Body of pancreas (tissue), 4 donors: Measurements from ENCODE around the gene NSUN4. TPM values are rescaled to one million over a fixed set of nuclear protein-coding genes. Genes with fewer than 3 reads are reported as not detected.

Source experiments
- ATAC-seq: fragments of 150-250 bp; one replicate; pipeline ENCODE4 v1.9.1; 2016
- DNase-seq, 4 donors: peaks; one replicate each; pipeline ENCODE4 v3.0.0-alpha.2; 2019
- H3K27ac ChIP-seq, 4 donors: fragments of 200-600 bp; sonication (generic); 1 replicate in 3 of 4; 2 replicates in 1 of 4; pipeline versions ENCODE4 v1.5.1 to v1.6.1; 2016 to 2019; ENCODE audit warnings: mild to moderate bottlenecking in 1 of 4, mixed read lengths in 1 of 4, moderate library complexity in 1 of 4
- H3K27me3 ChIP-seq, 2 donors: fragments of 200-600 bp; sonication (generic); one replicate each; pipeline ENCODE4 v1.6.0; 2016; ENCODE audit warnings: mild to moderate bottlenecking in 1 of 2
- H3K36me3 ChIP-seq, 2 donors: fragments of 200-600 bp; sonication (generic); replicated peaks in 1 of 2; 2 replicates each; pipeline ENCODE4 v1.5.1; 2016; ENCODE audit warnings: low read depth in 2 of 2; ENCODE audit not compliant: insufficient read depth in 1 of 2
- H3K4me1 ChIP-seq: fragments of 200-600 bp; sonication (generic); one replicate; pipeline ENCODE4 v1.6.0; 2016
- H3K4me3 ChIP-seq, 2 donors: fragments of 200-600 bp; sonication (generic); 1 replicate in 1 of 2; 2 replicates in 1 of 2; pipeline ENCODE4 v1.5.1; 2016 to 2019
- H3K9me3 ChIP-seq, 3 donors: fragments of 200-600 bp; sonication (generic); 1 replicate in 2 of 3; 2 replicates in 1 of 3; pipeline ENCODE4 v1.5.1; 2016
- CTCF ChIP-seq, 7 experiments: fragments of 450-650 bp in 4 of 7; fragments of 200-600 bp in 3 of 7; sonication (generic) in 3 of 7; IDR thresholded peaks; one replicate each; pipeline ENCODE4 v1.5.1; 2016 to 2019; ENCODE audit warnings: antibody characterized with exemption in 7 of 7
- POLR2A ChIP-seq, 3 donors: fragments of 450-650 bp; IDR thresholded peaks; one replicate each; pipeline ENCODE4 v1.6.1; 2016; ENCODE audit warnings: antibody characterized with exemption in 3 of 3, mild to moderate bottlenecking in 2 of 3
- WGBS, 2 donors: methylation state at CpG; one replicate each; pipeline ENCODE4 v1.1.5; 2017; 5-methylcytosine and 5-hydroxymethylcytosine counted together
- intact Hi-C: fragments of 100-400 bp; cut with DNase I; formaldehyde crosslinking; loops from one replicate; pipeline ENCODE4 v1.15.1; 2023
- total RNA-seq, 2 donors: library from RNA; depleted of rRNA; stranded (reverse); fragments of >200 nt; gene quantifications; one replicate each; pipeline ENCODE4 v1.1.0, GENCODE V29; 2016

NSUN4 gene
- total RNA-seq: 10 to 100 TPM; 15.6 to 26.0 TPM

GRCh38 chr1:46340404-46341221 is at the start of gene NSUN4:
TSS of gene NSUN4 (plus strand) at chr1:46340807. CDS start at chr1:46340827, 20 bp downstream.
- peak within 1 kb of the TSS; percentile 28 to 46 for H3K4me3 ChIP-seq
- intact Hi-C loops: no loop called here

GRCh38 chr1:46295306-46295705 is 45.3 kb upstream of the NSUN4 start:
- H3K27ac ChIP-seq: no peak overlapping the region
- peaks cover 17% of the 10 kb centered on the region for H3K4me1 ChIP-seq
- WGBS, 2 donors: 96 to 100% methylated on average over 2 of the region's 2 CpGs
- no peaks in the 10 kb centered on the region for H3K27me3 ChIP-seq
- no peak for ATAC-seq
- intact Hi-C loops: no loop called here
- H3K9me3 ChIP-seq: no peaks in the 10 kb centered on the region
- H3K36me3 ChIP-seq: peaks cover 0 to 8% of the 10 kb centered on the region in 2 donors
- no peak overlapping the region for H3K4me3 ChIP-seq
- TF ChIP-seq POLR2A (IDR thresholded peaks at IDR 0.05): no peak
- no peak for TF ChIP-seq CTCF (IDR thresholded peaks at IDR 0.05)
- no peak for DNase-seq

More at GRCh38 chr1:46340404-46341221, at the start of gene NSUN4:
- peaks cover 0 to 7% of the 10 kb centered on the region in 2 donors for H3K36me3 ChIP-seq
- H3K27ac ChIP-seq: peak within 1 kb of the TSS; percentile 91 to 95 (median 94)
- H3K27me3 ChIP-seq: no peaks in the 10 kb centered on the region
- ATAC-seq (peak; percentile 95), DNase-seq (peak; percentile 92 to 95 (median 94))
- H3K4me1 ChIP-seq: peaks cover 17% of the 10 kb centered on the region
- no peaks in the 10 kb centered on the region for H3K9me3 ChIP-seq
- 0 to 1% methylated on average over 47 to 53 of the region's 53 CpGs for WGBS, 2 donors
- TF ChIP-seq POLR2A (IDR thresholded peaks at IDR 0.05) (peak; percentile 72 to 93 (median 90)), CTCF (IDR thresholded peaks at IDR 0.05) (peak; percentile 40 to 84 (median 73))

GRCh38 chr1:46298387-46298786 is 42.2 kb upstream of the NSUN4 start:
- H3K4me3 ChIP-seq: no peak overlapping the region
- no peak for DNase-seq
- intact Hi-C loops: no loop called here
- no peaks in the 10 kb centered on the region for H3K27me3 ChIP-seq
- H3K36me3 ChIP-seq: peaks cover 0 to 8% of the 10 kb centered on the region in 2 donors
- no peak for ATAC-seq
- no peaks in the 10 kb centered on the region for H3K9me3 ChIP-seq
- no peak for TF ChIP-seq POLR2A (IDR thresholded peaks at IDR 0.05)
- H3K27ac ChIP-seq: peak overlapping the region in 2 of 4 donors; percentile 14 to 20
- H3K4me1 ChIP-seq: peaks cover 31% of the 10 kb centered on the region

- H3K27me3 ChIP-seq: no peaks in the 10 kb centered on the region
- 38 to 49% methylated on average over 6 of the region's 6 CpGs for WGBS, 2 donors
- H3K9me3 ChIP-seq: no peaks in the 10 kb centered on the region
- no peak overlapping the region for H3K4me3 ChIP-seq
- intact Hi-C loops: no loop called here
- peaks cover 45% of the 10 kb centered on the region for H3K4me1 ChIP-seq
- DNase-seq (peak in 3 of 4 donors; percentile 24 to 31 (median 25)), ATAC-seq (no peak)
- TF ChIP-seq POLR2A (IDR thresholded peaks at IDR 0.05) (no peak), CTCF (IDR thresholded peaks at IDR 0.05) (no peak)
- peak overlapping the region; percentile 89 to 97 (median 95) for H3K27ac ChIP-seq
- H3K36me3 ChIP-seq: peaks cover 0 to 8% of the 10 kb centered on the region in 2 donors
Observed at GRCh38 chr1:46300673-46301405, 39.8 kb upstream of the NSUN4 start.

GRCh38 chr1:46301406-46301807 is 39.2 kb upstream of the NSUN4 start:
- 4 to 8% methylated on average over 17 of the region's 17 CpGs for WGBS, 2 donors
- intact Hi-C loops: no loop called here
- Histone ChIP-seq H3K36me3 (peaks cover 0 to 8% of the 10 kb centered on the region in 2 donors), H3K27me3 (no peaks in the 10 kb centered on the region), H3K9me3 (no peaks in the 10 kb centered on the region), H3K4me3 (peak overlapping the region; percentile 27 to 86), H3K4me1 (peaks cover 47% of the 10 kb centered on the region), H3K27ac (peak overlapping the region; percentile 89 to 97 (median 95))
- ATAC-seq (no peak), DNase-seq (peak in 1 of 4 donors; percentile 36)
- TF ChIP-seq CTCF (IDR thresholded peaks at IDR 0.05) (no peak), POLR2A (IDR thresholded peaks at IDR 0.05) (no peak)
